ENCODE data around the gene SESN1.

Gene SESN1

DNA sequence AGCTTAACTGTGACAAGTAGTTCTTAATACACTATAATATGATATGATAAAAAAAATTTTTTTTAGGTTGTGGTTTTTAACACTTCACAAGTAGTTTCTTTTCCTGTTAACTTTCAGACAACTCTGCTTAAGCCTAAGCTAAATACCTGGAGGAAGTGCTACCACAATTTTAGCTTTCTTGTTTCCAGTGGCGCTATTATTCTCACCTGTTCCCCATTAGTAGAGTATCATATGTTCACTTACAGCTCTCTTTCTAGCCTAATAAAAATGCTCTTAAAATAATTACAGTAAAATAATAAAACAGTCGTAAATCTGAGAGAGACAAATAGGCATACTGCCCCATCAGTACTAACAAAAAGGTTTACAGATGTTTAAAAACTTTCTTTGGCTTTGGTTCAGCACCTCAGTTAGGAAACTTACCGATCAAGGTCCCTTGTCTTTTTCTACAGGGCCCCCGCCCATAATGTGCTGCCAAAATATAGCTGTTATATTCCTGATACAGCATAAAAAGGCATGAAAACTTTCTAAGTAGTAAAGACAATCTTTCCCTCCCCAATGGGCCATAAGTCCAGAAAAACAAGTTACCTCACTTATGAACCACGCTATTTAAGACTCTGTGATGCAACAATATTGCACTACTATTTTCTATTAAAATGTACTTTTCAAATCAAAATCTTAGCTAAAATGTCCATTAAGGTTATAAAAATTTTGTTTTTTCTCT is 57.9 kb downstream of the SESN1 start:
- TF ChIP-seq, protein P1, sequence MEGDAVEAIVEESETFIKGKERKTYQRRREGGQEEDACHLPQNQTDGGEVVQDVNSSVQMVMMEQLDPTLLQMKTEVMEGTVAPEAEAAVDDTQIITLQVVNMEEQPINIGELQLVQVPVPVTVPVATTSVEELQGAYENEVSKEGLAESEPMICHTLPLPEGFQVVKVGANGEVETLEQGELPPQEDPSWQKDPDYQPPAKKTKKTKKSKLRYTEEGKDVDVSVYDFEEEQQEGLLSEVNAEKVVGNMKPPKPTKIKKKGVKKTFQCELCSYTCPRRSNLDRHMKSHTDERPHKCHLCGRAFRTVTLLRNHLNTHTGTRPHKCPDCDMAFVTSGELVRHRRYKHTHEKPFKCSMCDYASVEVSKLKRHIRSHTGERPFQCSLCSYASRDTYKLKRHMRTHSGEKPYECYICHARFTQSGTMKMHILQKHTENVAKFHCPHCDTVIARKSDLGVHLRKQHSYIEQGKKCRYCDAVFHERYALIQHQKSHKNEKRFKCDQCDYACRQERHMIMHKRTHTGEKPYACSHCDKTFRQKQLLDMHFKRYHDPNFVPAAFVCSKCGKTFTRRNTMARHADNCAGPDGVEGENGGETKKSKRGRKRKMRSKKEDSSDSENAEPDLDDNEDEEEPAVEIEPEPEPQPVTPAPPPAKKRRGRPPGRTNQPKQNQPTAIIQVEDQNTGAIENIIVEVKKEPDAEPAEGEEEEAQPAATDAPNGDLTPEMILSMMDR (conservative IDR thresholded peaks at IDR 0.05; ENCODE audit: low read depth): no peak
- no peak for DNase-seq (ENCODE audit: low spot score)
- no peak overlapping the region for H3K27ac ChIP-seq
- ChIA-PET POLR2A (ENCODE audit: low non-redundant PET) (no interaction called here), CTCF (interaction anchor here (0.6 to 0.7 kb wide), 2 partner anchors 29 to 1141 kb away, joined by 3 to 4 read pairs; no protein-coding TSS in a partner anchor)

DNA sequence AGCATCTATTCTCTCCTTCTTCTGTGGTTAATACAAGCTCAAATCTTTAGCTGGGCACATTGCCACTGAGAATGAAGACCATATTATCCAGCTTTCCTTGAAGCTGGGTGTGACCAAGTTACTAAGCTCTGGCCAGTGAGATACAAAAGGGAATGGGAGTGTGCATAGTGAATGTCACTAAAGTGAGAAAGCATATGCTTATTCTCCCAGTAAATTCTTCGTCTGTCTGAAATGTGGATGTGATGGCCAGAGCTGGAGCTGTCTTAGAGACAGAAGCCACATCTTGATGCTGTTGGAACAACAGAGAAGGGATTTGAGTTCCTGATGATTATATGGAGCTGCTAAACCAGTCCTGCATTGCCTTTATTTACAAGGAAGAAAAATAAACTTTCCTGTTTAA is 60.1 kb downstream of the SESN1 start:
- TF ChIP-seq, protein P1 (conservative IDR thresholded peaks at IDR 0.05; ENCODE audit: low read depth): no peak
- no peak overlapping the region for H3K27ac ChIP-seq
- CTCF ChIA-PET: no interaction called here
- POLR2A ChIA-PET (ENCODE audit: low non-redundant PET): no interaction called here
- no peak for DNase-seq (ENCODE audit: low spot score)

DNA sequence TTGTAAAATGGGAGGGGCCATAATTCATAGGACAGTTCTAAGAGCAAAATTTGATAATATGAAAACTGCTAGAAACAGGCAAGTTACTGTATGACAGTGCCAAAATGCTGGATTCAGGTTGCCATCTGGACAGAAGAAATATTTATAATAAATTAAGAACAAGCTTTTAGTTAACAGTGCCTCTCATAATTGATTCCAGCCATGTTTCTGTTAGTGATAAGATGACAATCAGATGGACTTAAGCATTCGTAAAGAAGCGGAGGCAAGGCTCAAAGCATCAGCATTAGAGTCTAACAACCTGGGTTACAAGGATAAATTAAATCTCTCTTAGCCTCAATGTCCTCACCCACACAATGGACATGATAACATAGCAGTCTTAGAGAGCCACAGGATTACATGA is 61.0 kb downstream of the SESN1 start:
- no peak for DNase-seq (ENCODE audit: low spot score)
- POLR2A ChIA-PET (ENCODE audit: low non-redundant PET): no interaction called here
- no peak overlapping the region for H3K27ac ChIP-seq
- TF ChIP-seq, protein P1 (conservative IDR thresholded peaks at IDR 0.05; ENCODE audit: low read depth): no peak
- CTCF ChIA-PET: no interaction called here

DNA sequence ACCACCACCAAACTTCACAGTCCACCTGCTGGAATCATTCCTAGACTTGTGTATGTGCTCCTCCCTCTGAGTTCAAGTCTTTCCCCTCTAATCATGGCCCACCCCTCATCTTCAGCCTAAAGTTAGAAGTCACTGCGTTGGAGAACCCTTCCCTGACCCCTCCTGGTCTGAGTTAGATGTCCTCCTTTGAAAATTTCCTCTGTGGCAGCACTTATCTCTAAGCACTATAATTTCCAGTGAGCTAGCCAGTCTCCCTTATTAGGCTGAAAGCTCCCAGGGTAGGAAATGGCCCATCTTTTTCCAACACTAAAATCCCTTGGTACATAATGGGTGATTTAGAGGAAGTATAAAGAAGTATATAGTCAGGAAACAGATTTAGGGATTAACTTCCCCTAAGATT is 63.2 kb downstream of the SESN1 start:
- TF ChIP-seq, protein P1 (conservative IDR thresholded peaks at IDR 0.05; ENCODE audit: low read depth): no peak
- H3K27ac ChIP-seq: no peak overlapping the region
- POLR2A ChIA-PET (ENCODE audit: low non-redundant PET): no interaction called here
- no peak for DNase-seq (ENCODE audit: low spot score)
- CTCF ChIA-PET: no interaction called here

DNA sequence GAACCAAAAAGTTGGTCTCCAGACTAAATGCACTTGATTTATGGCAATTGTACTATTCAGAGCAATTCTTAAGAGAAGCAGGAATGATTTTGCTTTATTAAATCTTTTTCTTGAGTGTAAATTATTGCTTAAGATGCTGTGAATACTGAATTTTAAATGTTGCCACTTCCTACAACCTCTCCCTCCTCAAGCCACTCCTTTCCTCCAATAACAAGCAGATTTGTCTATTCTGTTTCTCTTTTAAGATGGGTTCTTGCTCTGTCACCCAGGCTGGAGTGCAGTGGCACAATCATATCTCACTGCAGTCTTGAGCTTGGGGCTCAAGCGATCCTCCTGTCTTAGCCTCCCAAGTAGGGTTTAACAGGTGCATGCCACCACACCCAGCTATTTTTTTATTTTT is 65.3 kb downstream of the SESN1 start:
- no peak overlapping the region for H3K27ac ChIP-seq
- no peak for DNase-seq (ENCODE audit: low spot score)
- ChIA-PET POLR2A (ENCODE audit: low non-redundant PET) (no interaction called here), CTCF (interaction anchor here (1.1 kb wide), 1 partner anchor 10 kb away, joined by 3 read pairs; no protein-coding TSS in a partner anchor)
- TF ChIP-seq, protein P1 (conservative IDR thresholded peaks at IDR 0.05; ENCODE audit: low read depth): no peak

DNA sequence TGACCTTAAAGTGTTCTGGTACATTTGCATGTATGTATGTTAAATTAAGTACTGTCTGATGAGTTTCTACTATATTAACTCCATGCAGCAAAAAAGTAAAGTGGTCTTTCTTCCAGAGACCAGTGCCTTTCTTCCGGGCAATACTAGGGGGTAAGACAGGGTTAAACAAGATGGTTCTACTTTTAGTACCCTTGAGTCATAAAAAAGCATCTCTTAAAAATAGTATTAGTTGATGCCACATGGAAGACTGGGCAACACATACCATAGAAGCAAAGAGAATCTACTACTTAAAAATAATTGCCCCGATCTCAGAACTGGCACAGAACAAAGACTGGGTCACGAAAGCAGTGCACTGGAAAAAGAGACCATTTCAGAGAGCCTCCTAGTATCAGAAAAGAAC is 66.2 kb downstream of the SESN1 start:
- H3K27ac ChIP-seq: no peak overlapping the region
- no peak for DNase-seq (ENCODE audit: low spot score)
- CTCF ChIA-PET: interaction anchor here (0.7 kb wide), 1 partner anchor 333 kb away, joined by 3 read pairs; no protein-coding TSS in a partner anchor
- POLR2A ChIA-PET (ENCODE audit: low non-redundant PET): no interaction called here
- TF ChIP-seq, protein P1 (conservative IDR thresholded peaks at IDR 0.05; ENCODE audit: low read depth): no peak

Data from RWPE1 (cell line).